ENCODE measurements around the gene CCDC187. TPM values are rescaled to one million over a fixed set of nuclear protein-coding genes. Genes with fewer than 3 reads are reported as not detected.

The CCDC187 gene
- total RNA-seq, 4 donors from 2014 or later, result 0.40 to 1.1 (median 0.41) TPM; not detected in 1

- intact Hi-C loops (cut with DNase I; ENCODE audit: low total_unique reads), result no loop called here
- TF ChIP-seq POLR2A (IDR thresholded peaks at IDR 0.05) (no peak), CTCF (IDR thresholded peaks at IDR 0.05) (no peak), POLR2AphosphoS5 (IDR thresholded peaks at IDR 0.05) (no peak), EP300 (IDR thresholded peaks at IDR 0.05; ENCODE audit: low read depth) (no peak)
- in situ Hi-C loops (cut with MboI; ENCODE audit: low pct_ligation_motif_present in 1 of 4, low pct_unique_long_range_greater_than_20kb in 1 of 4, low sequenced_read_pairs in 3 of 4), result no loop called here
- no peaks in the 10 kb centered on the region for H3K36me3 ChIP-seq
- H3K27me3 ChIP-seq, result no peaks in the 10 kb centered on the region
- H3K9me3 ChIP-seq, result no peaks in the 10 kb centered on the region
- DNase-seq, result no peak
- no peak overlapping the region for H3K27ac ChIP-seq
- WGBS, 2 donors (ENCODE audit: low coverage in 1 of 2), result 84 to 85% methylated on average over 5 to 10 of the region's 10 CpGs
- no peaks in the 10 kb centered on the region for H3K4me1 ChIP-seq
- H3K4me3 ChIP-seq, result no peak overlapping the region
Measured at GRCh38 chr9:136232969-136233368, 70.9 kb downstream of the CCDC187 start.

GRCh38 chr9:136231478-136232297, 72.2 kb downstream of the CCDC187 start:
- no peak for DNase-seq
- no peak for TF ChIP-seq CTCF (IDR thresholded peaks at IDR 0.05)
- TF ChIP-seq POLR2A (IDR thresholded peaks at IDR 0.05), result no peak
- TF ChIP-seq POLR2AphosphoS5 (IDR thresholded peaks at IDR 0.05), result no peak
- no peak for TF ChIP-seq EP300 (IDR thresholded peaks at IDR 0.05; ENCODE audit: low read depth)
- no peaks in the 10 kb centered on the region for H3K4me1 ChIP-seq
- H3K27ac ChIP-seq, result no peak overlapping the region
- no peaks in the 10 kb centered on the region for H3K36me3 ChIP-seq
- H3K4me3 ChIP-seq, result no peak overlapping the region
- in situ Hi-C loops (cut with MboI; ENCODE audit: low pct_ligation_motif_present in 1 of 4, low pct_unique_long_range_greater_than_20kb in 1 of 4, low sequenced_read_pairs in 3 of 4), result no loop called here
- H3K27me3 ChIP-seq, result no peaks in the 10 kb centered on the region
- no peaks in the 10 kb centered on the region for H3K9me3 ChIP-seq
- intact Hi-C loops (cut with DNase I; ENCODE audit: low total_unique reads), result no loop called here
- 81 to 100% methylated on average over 1 to 31 of the region's 31 CpGs for WGBS, 2 donors (ENCODE audit: low coverage in 1 of 2)

- TF ChIP-seq EP300 (IDR thresholded peaks at IDR 0.05; ENCODE audit: low read depth) (no peak), POLR2A (IDR thresholded peaks at IDR 0.05) (no peak), CTCF (IDR thresholded peaks at IDR 0.05) (no peak), POLR2AphosphoS5 (IDR thresholded peaks at IDR 0.05) (no peak)
- Histone ChIP-seq H3K27me3 (no peaks in the 10 kb centered on the region), H3K27ac (no peak overlapping the region), H3K36me3 (no peaks in the 10 kb centered on the region), H3K4me3 (no peak overlapping the region), H3K9me3 (no peaks in the 10 kb centered on the region), H3K4me1 (no peaks in the 10 kb centered on the region)
- no peak for DNase-seq
- 94% methylated on average over 9 of the region's 9 CpGs; no CpG with 5 or more reads in 1 of the 2 donors for WGBS, 2 donors (ENCODE audit: low coverage in 1 of 2)
- in situ Hi-C loops (cut with MboI; ENCODE audit: low pct_ligation_motif_present in 1 of 4, low pct_unique_long_range_greater_than_20kb in 1 of 4, low sequenced_read_pairs in 3 of 4) (no loop called here), intact Hi-C loops (cut with DNase I; ENCODE audit: low total_unique reads) (no loop called here)
Measured at GRCh38 chr9:136230773-136231172, 73.1 kb downstream of the CCDC187 start.

GRCh38 chr9:136230365-136230764, 73.5 kb downstream of the CCDC187 start:
- 96 to 100% methylated on average over 1 to 10 of the region's 10 CpGs for WGBS, 2 donors (ENCODE audit: low coverage in 1 of 2)
- intact Hi-C loops (cut with DNase I; ENCODE audit: low total_unique reads), result no loop called here
- no peaks in the 10 kb centered on the region for H3K27me3 ChIP-seq
- H3K36me3 ChIP-seq, result no peaks in the 10 kb centered on the region
- H3K4me3 ChIP-seq, result no peak overlapping the region
- in situ Hi-C loops (cut with MboI; ENCODE audit: low pct_ligation_motif_present in 1 of 4, low pct_unique_long_range_greater_than_20kb in 1 of 4, low sequenced_read_pairs in 3 of 4), result no loop called here
- TF ChIP-seq CTCF (IDR thresholded peaks at IDR 0.05) (no peak), POLR2AphosphoS5 (IDR thresholded peaks at IDR 0.05) (no peak), POLR2A (IDR thresholded peaks at IDR 0.05) (no peak), EP300 (IDR thresholded peaks at IDR 0.05; ENCODE audit: low read depth) (no peak)
- DNase-seq, result no peak
- no peaks in the 10 kb centered on the region for H3K9me3 ChIP-seq
- no peaks in the 10 kb centered on the region for H3K4me1 ChIP-seq
- no peak overlapping the region for H3K27ac ChIP-seq

Measured in transverse colon (tissue), 4 donors.